ENCODE data around the gene STAB2. TPM values are rescaled to one million over a fixed set of nuclear protein-coding genes. Genes with fewer than 3 reads are reported as not detected.

STAB2 gene
- total and polyA plus RNA-seq, 2 of the 4 experiments (the other 2 are of a cell fraction), result not detected

GRCh38 chr12:103672401-103673119, 85.5 kb downstream of the STAB2 start:
- in situ Hi-C loops (cut with MboI; ENCODE audit: low sequenced_read_pairs), result no loop called here
- ChIA-PET CTCF (no interaction called here), POLR2A (ENCODE audit: unreplicated experiment) (no interaction called here)
- H2AFZ ChIP-seq (replicated peaks; ENCODE audit: low read length, poor library complexity), result no peak overlapping the region
- H2BK5ac ChIP-seq (ENCODE audit: low read depth, low read length, poor library complexity, severe bottlenecking), result no peak overlapping the region
- BruUV-seq (replicated peaks), result no TSS peak
- TF ChIP-seq BHLHE40 (IDR thresholded peaks at IDR 0.05; ENCODE audit: low read depth, low read length), result no peak
- no peak for TF ChIP-seq FOS (IDR thresholded peaks at IDR 0.05; ENCODE audit: low read depth, low read length)
- no peaks in the 10 kb centered on the region for H3K4me1 ChIP-seq (ENCODE audit: control insufficient read depth, insufficient read depth, low read length)
- intact Hi-C loops (cut with micrococcal nuclease), result no loop called here
- no peak overlapping the region for H4K8ac ChIP-seq (ENCODE audit: low read depth in 2 of 2, low read length in 2 of 2)
- H3K4ac ChIP-seq (ENCODE audit: low read depth, low read length), result no peak overlapping the region
- no peaks in the 10 kb centered on the region for H3K9me1 ChIP-seq (ENCODE audit: insufficient read depth, low read length)
- WGBS, 2 experiments (ENCODE audit: extremely low coverage in 2 of 2, insufficient read length in 1 of 2), result 46% methylated on average over 4 of the region's 10 CpGs; no CpG with 5 or more reads in 1 of the 2 experiments
- H3K9me3 ChIP-seq (ENCODE audit: control insufficient read depth, insufficient read depth, low read length), result no peaks in the 10 kb centered on the region
- H2BK120ac ChIP-seq (ENCODE audit: low read depth, low read length), result no peak overlapping the region
- no peak overlapping the region for H3K27ac ChIP-seq (ENCODE audit: insufficient read depth, low read length)
- no peak overlapping the region for H2BK15ac ChIP-seq (ENCODE audit: low read depth, low read length)
- no peak overlapping the region for H3K14ac ChIP-seq (replicated peaks; ENCODE audit: low read depth, low read length)
- H2AK9ac ChIP-seq (replicated peaks; ENCODE audit: low read depth, low read length, poor library complexity), result no peak overlapping the region
- no peak overlapping the region for H4K5ac ChIP-seq (ENCODE audit: low read depth, low read length)
- no peak overlapping the region for H3K9ac ChIP-seq (ENCODE audit: low read depth, low read length)
- H2AK5ac ChIP-seq (ENCODE audit: low read depth, low read length), result no peak overlapping the region
- H3K27me3 ChIP-seq (ENCODE audit: control insufficient read depth, insufficient read depth, low read length), result peaks cover 5% of the 10 kb centered on the region
- no peaks in the 10 kb centered on the region for H3K79me1 ChIP-seq (ENCODE audit: low read depth in 1 of 2, low read length in 2 of 2)
- no peak overlapping the region for H3K18ac ChIP-seq (ENCODE audit: low read depth, low read length)
- no peak overlapping the region for H3K56ac ChIP-seq (ENCODE audit: extremely low read depth, insufficient read depth, low read length)
- H4K20me1 ChIP-seq (ENCODE audit: insufficient read depth, low read length), result no peaks in the 10 kb centered on the region
- no peak for ATAC-seq (ENCODE audit: low read depth)
- no peak overlapping the region for H2BK20ac ChIP-seq (ENCODE audit: low read depth, low read length)
- no peak overlapping the region for H3K4me2 ChIP-seq (ENCODE audit: low read depth, low read length)
- no peak overlapping the region for H4K91ac ChIP-seq (ENCODE audit: insufficient read depth, low read depth, low read length)
- H3K23ac ChIP-seq (ENCODE audit: low read depth, low read length), result no peak overlapping the region
- dilution Hi-C loops (cut with HindIII; ENCODE audit: low sequenced_read_pairs, unreplicated experiment), result no loop called here
- H3K4me3 ChIP-seq (ENCODE audit: insufficient read depth, low read depth, low read length), result no peak overlapping the region
- peak; percentile 30 for DNase-seq
- no peaks in the 10 kb centered on the region for H3K36me3 ChIP-seq (ENCODE audit: control insufficient read depth, insufficient read depth, low read length)
